Thoracic aorta (tissue), 2 donors: Measurements from ENCODE around the gene COPS7B. TPM values are rescaled to one million over a fixed set of nuclear protein-coding genes. Genes with fewer than 3 reads are reported as not detected.
"Not testable (repeated sequence)": the region's sequence is repeated elsewhere in the genome, so short reads cannot be mapped to it uniquely, and the experiment has no call there.

Experiments used
- ATAC-seq: fragments of 150-250 bp; one replicate; pipeline ENCODE4 v1.8.0; 2017; ENCODE audit warnings: low read depth; ENCODE audit not compliant: insufficient number of reproducible peaks, low FRiP score
- DNase-seq: peaks from one replicate; pipeline ENCODE4 v3.0.0-alpha.2; 2020; ENCODE audit warnings: low spot score
- H3K27ac ChIP-seq, 2 donors: fragments of 200-600 bp; sonication (generic); 1 replicate in 1 of 2; 2 replicates in 1 of 2; pipeline ENCODE4 v1.5.1; 2016; ENCODE audit warnings: mild to moderate bottlenecking in 2 of 2, moderate library complexity in 2 of 2
- H3K27me3 ChIP-seq: fragments of 200-600 bp; sonication (generic); replicated peaks from 2 replicates; pipeline ENCODE4 v1.6.0; 2016; ENCODE audit warnings: mild to moderate bottlenecking; ENCODE audit not compliant: insufficient read depth
- H3K36me3 ChIP-seq: fragments of 200-600 bp; sonication (generic); one replicate; pipeline ENCODE4 v1.5.1; 2016
- H3K4me1 ChIP-seq, 2 donors: fragments of 200-600 bp; sonication (generic); 1 replicate in 1 of 2; 2 replicates in 1 of 2; pipeline versions ENCODE4 v1.5.1 to v1.6.0; 2016; ENCODE audit warnings: low read depth in 2 of 2, mild to moderate bottlenecking in 1 of 2; ENCODE audit not compliant: control insufficient read depth in 1 of 2
- H3K4me3 ChIP-seq: fragments of 200-600 bp; sonication (generic); 2 replicates; pipeline ENCODE4 v1.5.1; 2016; ENCODE audit warnings: mild to moderate bottlenecking
- H3K9me3 ChIP-seq: fragments of 200-600 bp; sonication (generic); 2 replicates; pipeline ENCODE4 v1.5.1; 2016
- CTCF ChIP-seq: fragments of 200-600 bp; sonication (generic); IDR thresholded peaks from one replicate; pipeline ENCODE4 v1.5.1; 2019; ENCODE audit warnings: antibody characterized with exemption
- total RNA-seq, 2 donors: library from RNA; depleted of rRNA; stranded (reverse); fragments of >200 nt; gene quantifications; one replicate each; pipeline versions ENCODE4 v1.1.0 to v1.2.3, GENCODE V29; 2016

The COPS7B gene
- total RNA-seq = 10 to 100 TPM; 25.5 to 25.7 TPM

- no peak for TF ChIP-seq CTCF
- Histone ChIP-seq H3K4me1 (peaks cover 21 to 46% of the 10 kb centered on the region in 2 donors), H3K4me3 (peak within 1 kb of the TSS; percentile 89), H3K9me3 (no peaks in the 10 kb centered on the region), H3K27ac (peak within 1 kb of the TSS in 1 of 2 donors; percentile 43), H3K36me3 (no peaks in the 10 kb centered on the region), H3K27me3 (no peaks in the 10 kb centered on the region)
- DNase-seq = peak; percentile 20
- peak; percentile 34 for ATAC-seq
Observed at GRCh38 chr2:231786177-231786916, at the start of gene COPS7B. Gene COPS7B, plus strand, starts transcription at chr2:231786445. Its CDS starts 2,126 bp downstream, at chr2:231788571.

- Histone ChIP-seq H3K9me3 (no peaks in the 10 kb centered on the region), H3K27me3 (no peaks in the 10 kb centered on the region), H3K4me3 (no peak overlapping the region), H3K36me3 (peaks cover 20% of the 10 kb centered on the region), H3K27ac (no peak overlapping the region), H3K4me1 (no peaks in the 10 kb centered on the region)
- no peak for TF ChIP-seq CTCF
- DNase-seq = no peak
- no peak for ATAC-seq
Observed at GRCh38 chr2:231737761-231738160, 48.5 kb upstream of the COPS7B start.

- H3K36me3 ChIP-seq = no peaks in the 10 kb centered on the region
- ATAC-seq (no peak), DNase-seq (no peak)
- no peaks in the 10 kb centered on the region for H3K27me3 ChIP-seq
- H3K9me3 ChIP-seq = no peaks in the 10 kb centered on the region
- no peak overlapping the region for H3K4me3 ChIP-seq
- no peak for TF ChIP-seq CTCF
- no peaks in the 10 kb centered on the region for H3K4me1 ChIP-seq
- no peak overlapping the region for H3K27ac ChIP-seq
Observed at GRCh38 chr2:231743376-231744116, 42.7 kb upstream of the COPS7B start.

- Histone ChIP-seq H3K36me3 (no peaks in the 10 kb centered on the region), H3K4me1 (no peaks in the 10 kb centered on the region)
- no peak for TF ChIP-seq CTCF
Observed at GRCh38 chr2:231745303-231746038, 40.8 kb upstream of the COPS7B start.

GRCh38 chr2:231748153-231748896 is 37.9 kb upstream of the COPS7B start:
- not testable (repeated sequence) for ATAC-seq, H3K4me1 ChIP-seq, H3K4me3 ChIP-seq, DNase-seq, H3K9me3 ChIP-seq, H3K27me3 ChIP-seq, H3K36me3 ChIP-seq, H3K27ac ChIP-seq

More at GRCh38 chr2:231745303-231746038, 40.8 kb upstream of the COPS7B start:
- DNase-seq = no peak
- Histone ChIP-seq H3K27me3 (no peaks in the 10 kb centered on the region), H3K4me3 (no peak overlapping the region), H3K27ac (no peak overlapping the region), H3K9me3 (no peaks in the 10 kb centered on the region)
- no peak for ATAC-seq

GRCh38 chr2:231749016-231749415 is 37.2 kb upstream of the COPS7B start:
- not testable (repeated sequence) for H3K9me3 ChIP-seq, H3K27me3 ChIP-seq, ATAC-seq, H3K27ac ChIP-seq, H3K4me1 ChIP-seq, DNase-seq, H3K36me3 ChIP-seq, H3K4me3 ChIP-seq
